Stimulated activated CD8-positive, alpha-beta memory T cell treated with anti-CD3 and anti-CD28 coated beads, Interleukin-15, amount 100 ng/mL, for 48 hours (primary cell): ENCODE results near the gene KRT16.
"Not testable (repeated sequence)": the region's sequence is repeated elsewhere in the genome, so short reads cannot be mapped to it uniquely, and the experiment has no call there.

Experiments
- DNase-seq, 2 donors: peaks; one replicate each; pipeline ENCODE4 v3.0.0-alpha.2; 2020; ENCODE audit warnings: low read depth in 2 of 2

Gene KRT16

DNA sequence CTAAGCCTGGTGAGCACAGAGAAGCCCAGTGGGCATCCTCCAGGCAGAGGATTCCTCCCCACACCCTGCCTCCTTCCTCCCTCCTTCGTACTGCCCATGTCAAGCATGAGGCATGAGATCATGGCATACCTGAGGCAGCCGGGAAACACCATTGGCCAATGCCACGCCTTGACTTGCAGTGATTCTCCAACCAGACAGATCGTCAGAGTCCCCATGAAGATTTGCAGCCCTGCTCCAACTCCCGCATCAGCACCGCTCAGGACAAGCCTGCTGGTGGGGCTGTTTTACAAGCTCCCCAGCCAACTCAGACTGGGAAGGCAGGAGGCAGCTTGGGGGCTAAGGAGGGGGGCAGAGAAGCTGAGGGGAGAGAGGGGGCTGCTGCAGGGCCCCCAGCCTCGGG lies 2.9 kb upstream of the KRT16 start:
- no peak for DNase-seq

DNA sequence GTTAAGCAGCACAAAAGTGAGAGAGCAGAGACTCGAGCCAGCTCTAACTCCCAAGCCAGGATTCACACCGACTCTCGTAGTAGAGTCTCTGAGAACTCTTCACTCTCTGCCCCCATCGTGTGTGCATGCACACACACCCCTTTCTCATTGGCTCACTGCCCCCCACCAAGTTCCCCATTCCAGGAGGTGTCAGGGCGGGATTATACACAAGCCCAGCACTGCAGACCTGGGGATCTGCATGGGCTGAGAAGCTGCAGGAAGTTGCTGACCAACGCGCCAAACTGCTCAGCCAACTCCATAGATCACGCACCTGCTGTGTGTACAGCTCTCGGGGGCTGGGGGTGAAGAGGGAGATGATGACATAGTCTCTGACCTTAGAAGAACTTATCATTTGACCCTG lies 2.2 kb upstream of the KRT16 start:
- not testable (repeated sequence) for DNase-seq

DNA sequence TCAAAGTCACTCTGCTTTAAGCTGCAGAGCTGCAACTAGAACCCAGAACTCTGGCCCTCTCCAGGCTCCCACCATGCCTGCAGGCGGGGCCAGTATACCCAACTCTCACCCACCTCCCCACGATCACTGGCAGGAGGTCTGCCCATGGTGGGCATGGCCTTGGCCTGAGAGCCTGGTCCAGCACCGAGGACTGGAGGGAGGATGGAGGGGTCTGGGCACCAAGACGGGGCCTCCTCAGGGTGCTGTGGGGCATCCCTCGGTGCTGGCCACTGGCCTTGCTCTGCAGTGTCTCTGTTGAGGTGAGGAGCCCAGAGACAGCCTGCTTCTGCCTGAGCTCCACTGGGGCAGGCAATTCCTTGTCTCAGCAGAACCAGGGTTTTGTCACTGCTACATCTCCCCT lies 1.5 kb upstream of the KRT16 start:
- no peak for DNase-seq

DNA sequence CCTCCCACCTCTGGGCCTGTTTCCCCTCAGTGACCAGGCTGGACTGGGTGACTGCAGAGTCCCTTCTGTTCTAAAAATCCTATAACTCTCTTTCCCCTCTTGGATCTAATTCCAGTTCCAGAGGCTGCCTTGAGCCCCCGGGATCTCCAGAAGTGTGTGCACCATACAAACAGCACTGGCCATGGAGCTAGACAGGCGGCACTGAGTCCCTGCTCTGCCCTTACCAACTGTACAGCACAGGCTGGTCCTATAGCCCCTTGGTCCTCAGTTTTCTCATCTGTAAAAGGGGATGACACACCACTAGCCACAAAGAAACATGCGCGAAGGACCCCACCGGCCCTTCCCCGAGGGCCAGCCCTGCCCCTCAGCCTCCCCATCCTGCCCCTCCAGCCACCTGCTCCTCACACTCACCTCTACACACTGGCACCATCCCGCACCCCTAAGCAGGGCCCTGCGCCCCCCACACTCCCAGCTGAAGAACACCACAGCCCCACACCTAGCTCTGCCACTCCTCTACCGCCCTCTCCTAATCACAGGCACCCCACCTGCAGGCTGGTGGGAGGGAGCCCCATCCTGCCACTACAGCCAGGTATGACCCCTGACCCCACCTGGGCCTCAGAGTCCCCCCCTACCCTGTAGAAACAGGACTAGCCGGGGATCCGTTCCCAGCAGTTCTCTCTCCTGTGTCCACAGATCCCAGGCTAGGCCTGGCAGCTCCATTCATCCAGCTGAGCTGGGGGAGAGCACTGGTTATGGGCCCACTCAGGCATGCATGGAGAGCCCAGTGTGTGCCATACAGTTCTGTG lies 913 bp upstream of the KRT16 start:
- DNase-seq: no peak

DNA sequence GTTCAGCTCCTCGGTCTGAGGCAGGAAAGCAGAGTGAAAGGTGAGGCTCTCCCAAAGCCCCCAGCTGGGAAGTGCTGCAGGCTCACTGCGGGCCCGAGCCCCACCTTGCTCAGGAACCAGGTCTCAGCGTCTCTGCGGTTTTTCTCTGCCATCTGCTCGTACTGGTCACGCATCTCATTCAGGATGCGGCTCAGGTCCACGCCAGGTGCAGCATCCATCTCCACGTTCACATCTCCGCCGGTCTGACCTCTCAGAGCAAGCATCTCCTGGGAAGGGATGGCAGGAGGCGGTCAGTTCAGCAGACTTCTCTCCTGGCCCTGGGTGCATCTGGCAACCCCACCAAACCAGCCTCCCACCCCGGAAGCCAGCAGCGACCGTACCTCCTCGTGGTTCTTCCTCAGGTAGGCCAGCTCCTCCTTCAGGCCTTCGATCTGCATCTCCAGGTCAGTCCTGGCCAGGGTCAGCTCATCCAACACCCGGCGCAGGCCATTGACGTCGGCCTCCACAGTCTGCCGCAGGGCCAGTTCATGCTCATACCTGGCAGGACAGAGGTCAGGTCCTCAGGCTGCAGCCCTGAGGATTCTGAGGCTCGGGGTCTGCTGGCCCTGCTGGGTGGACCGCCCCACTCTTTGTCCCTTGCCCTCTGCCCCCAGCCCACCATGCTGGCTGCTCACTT lies 1.5 kb downstream of the KRT16 start:
- DNase-seq: no peak

DNA sequence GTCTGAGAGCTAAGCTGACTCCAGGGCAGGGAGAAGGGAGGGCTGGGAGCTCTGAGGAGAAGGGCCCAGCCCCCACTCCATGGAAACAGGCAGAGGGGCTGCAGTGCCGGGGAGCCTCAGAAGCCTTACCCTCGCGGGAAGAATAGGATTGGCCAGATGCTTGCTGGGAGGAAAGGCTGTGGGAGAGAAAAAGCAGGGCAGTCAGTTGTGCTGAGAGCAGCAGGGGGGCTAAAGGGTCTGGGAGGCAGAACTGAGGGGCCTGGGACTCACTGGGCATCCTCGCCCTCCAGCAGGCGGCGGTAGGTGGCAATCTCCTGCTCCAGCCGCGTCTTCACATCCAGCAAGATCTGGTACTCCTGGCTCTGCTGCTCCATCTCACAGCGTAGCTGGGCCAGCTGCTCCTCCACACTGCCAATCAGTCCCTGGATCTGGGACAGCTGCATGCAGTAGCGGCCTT lies 2.5 kb downstream of the KRT16 start:
- DNase-seq: not testable (repeated sequence)

DNA sequence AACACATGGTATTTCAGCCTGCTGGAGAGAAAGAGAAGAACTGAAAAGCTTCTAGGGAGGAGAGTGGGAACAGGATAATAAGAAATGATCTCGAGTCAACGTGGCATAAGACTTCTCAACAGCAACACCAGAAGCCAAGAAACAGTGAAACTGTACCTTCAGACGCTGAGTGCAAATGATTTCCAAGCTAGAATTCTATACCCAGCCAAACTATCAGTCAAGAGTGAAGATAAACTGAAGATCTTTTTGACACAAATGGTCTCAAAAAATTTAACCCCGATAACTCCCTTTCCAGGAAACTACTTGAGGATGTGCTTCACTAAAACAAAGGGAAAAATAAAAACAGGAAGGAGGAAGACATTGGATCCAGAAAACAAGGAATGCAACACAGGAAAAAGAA lies 5.6 kb downstream of the KRT16 start:
- DNase-seq: not testable (repeated sequence)

DNA sequence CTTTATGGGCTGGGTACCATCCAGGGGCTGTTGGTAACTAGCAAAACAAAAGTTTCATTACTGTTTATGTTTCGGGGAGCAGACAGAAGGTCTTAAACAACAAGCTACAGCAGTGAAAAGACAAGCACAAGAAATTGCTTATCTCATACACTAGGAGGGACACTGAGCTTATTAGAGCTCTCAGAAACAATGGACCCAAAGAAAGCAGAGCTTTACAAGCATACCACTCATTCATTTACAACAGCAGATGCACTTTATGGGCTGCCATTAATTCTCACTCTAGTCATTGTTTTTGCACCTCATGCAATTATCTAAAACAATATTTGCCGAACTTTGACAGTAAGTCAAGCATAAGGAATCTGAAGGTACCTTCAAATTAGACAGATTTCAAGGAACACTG lies 10.0 kb downstream of the KRT16 start:
- no peak for DNase-seq

DNA sequence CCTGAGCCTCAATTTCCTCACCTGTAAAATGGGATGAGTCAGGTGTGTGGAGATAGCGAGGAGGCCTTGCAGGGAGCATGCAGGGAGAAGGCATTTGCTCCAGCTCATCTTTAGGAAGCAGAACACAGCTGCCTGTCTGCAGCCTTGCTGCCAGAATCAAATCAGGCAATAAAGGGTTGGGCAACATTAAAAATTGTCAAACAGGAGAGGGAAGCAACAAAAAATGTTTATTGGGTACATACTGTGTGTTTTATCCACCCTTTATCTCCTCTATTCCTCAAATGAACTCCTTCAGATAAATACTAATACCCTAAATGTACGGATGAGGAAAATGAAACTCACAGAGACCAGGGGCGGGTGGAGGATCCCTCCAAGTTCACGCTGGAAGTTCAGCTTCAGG lies 12.2 kb downstream of the KRT16 start:
- DNase-seq: no peak

DNA sequence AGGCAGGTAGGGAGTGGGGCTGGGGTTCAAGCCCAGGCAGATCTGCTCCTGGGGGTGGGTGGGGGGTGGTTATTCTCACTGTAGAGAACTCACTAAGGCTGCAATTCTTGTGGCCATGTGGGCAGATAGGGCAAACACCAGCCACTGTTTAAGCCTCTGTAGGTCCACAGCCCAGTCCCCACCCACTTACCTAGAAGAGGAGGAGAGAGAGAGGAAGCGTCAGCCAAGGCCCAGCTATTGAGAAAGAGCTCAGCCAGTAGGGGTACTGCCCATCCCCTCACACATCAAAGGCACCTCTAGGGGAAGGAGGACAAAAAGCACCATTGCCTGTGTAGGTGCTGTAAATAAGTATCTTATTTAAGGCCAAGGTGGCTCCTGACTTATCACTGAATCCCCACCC lies 12.9 kb downstream of the KRT16 start:
- DNase-seq: no peak

DNA sequence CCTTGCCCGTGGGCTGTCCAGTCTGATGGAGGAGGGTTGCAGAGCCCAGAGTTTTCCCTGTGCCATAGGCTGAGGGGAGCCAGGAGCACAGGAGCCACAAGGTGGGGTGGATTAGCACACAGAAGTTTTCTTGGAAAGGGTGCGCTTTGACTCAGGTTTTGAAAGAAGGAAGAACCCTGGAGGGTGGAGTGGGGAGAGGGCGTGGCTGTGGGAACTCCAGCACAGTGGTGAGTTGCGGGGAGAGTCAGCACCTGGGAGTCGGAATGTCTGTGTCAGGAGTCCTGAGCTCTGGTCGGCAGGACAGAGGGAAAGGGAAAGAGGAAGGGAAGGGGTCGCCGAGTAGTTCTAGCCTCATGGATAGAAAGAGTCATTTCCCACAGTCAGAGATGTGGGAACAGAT lies 17.0 kb downstream of the KRT16 start:
- DNase-seq: no peak

DNA sequence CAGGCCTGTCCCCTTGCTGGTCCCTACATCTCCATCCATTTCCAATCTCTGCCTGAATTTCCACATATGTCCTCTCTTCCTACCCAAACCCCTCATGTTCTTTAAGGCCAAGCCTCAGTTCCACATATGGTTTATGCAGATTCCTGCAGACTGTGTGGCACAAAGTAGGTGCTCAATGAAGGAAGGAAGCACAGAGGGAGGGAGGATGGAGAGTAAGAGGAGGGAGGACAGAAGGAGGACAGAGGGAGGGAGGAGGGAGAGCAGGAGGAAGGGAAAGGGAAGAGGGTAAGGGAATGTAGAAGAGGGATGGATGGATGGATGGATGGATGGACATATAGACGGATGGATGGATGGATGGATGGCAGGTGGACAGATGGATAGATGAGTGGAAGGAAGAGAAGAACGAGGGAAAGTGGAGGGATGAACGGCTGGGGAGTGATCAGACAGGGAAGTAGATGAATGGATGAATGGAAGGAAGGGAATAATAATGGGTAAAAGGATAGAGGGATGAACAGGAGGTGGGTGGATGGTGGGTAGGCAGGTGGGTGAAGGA lies 18.1 kb downstream of the KRT16 start:
- DNase-seq: no peak

DNA sequence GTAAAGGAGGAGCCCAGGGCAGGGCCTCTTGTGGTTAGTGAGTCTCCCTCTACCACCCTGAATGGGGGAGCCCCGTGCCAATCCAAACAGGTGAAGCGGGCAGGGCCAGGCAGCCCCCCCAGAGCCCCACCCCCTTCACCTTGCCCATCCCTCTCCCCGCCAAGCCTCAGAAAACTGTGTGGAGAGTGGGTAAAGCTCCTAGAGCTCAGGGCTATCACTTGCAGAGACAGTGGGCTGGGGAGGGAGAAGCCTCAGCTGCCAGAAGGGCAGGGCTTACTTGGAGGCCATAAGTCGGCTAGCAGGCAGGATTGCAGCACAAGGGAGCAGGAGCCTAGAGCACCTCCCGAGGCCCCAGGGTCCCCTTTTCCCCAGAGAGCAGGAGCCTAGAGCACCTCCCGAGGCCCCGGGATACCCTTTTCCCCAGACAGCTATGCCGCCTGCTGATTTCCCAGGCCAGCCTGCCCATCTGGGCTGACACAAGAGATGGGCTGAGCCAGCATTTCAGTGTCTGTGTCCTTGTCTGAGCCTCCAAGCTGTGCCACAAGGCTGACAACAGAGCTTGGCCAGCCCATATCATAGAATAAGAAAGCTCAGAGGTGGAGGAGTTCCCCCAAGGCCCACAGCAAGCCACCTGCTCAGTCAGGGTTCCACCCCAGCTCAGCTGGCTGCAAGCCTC lies 19.1 kb downstream of the KRT16 start:
- DNase-seq: no peak

DNA sequence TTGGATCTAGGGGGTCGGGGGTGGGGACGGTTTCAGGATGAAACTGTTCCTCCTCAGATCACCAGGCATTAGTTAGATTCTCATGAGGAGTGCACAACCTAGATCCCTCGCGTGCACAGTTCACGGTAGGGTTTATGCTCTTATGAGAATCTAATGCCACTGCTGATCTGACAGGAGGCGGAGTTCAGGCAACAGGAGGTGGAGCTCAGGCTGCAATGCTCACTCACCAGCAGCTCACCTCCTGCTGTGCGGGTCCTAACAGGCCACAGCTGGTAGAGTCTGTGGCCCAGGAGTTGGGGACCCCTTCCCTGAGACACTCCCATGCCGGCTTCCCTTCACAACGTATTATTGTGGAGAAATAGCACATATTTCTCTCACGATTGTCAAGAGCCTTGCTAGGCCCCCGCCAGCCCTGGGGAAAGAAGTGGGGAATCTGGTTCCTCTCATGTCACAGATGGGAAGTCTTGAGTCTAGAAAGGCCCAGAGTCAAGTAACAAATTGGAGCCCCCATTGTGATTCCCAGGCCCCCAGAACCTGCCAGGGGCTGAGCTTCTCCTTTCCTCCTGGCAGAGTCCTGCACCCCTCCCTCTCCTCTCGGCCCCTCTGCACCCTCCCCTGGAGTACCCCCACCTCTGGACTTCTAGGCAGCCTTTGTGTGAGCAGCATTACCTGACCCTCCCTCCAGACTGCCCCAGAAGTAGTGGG lies 19.8 kb downstream of the KRT16 start:
- DNase-seq: no peak

DNA sequence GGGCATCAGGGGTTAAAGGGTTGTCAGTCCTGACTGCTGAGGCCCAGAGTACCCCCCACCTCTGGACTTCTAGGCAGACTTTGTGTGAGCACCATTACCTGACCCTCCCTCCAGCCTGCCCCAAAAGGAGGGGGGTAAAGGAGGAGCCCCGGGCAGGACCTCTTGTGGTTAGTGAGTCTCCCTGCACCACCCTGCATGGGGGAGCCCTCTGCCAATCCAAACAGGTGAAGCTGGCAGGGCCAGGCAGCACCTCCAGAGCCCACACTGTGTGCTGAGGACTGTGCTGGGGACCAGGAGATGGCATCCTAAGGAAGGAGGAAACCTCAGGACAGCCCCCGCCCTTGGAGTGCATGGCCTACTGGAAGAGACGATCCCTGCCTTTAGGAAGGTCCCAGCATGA lies 23.3 kb downstream of the KRT16 start:
- no peak for DNase-seq

DNA sequence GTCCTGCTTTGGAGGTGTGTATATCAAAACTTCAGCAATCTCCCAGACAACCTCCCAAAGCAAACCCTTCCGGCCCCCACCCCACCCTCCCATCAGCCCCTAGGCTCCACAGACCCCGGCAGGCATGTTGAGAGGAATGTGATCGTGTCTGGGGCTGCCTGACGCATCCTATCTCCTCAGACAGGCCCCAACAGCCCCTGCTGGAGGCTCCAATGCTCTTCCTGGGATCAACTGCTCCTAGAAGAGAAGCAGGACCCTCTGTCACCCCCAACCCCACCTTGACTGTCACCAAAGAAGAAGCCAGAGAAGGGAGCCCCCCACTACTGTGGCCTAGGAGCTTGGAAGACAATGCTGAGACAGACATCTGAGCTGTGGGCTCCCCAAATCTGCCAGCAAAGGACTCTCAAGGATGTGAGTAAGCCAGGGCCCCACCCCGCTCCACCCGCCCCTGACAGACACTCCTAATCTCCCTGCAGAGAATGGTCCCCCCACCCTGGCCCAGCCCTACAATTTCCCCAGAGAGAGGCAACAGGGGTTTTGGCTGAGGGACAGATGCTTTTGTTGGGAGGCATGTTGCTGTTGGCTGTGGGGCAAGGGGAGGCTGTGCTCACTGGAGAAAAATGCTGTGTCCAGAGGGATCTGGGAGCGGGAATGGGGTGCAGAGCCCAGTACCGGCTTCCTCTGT lies 24.3 kb downstream of the KRT16 start:
- DNase-seq: no peak

DNA sequence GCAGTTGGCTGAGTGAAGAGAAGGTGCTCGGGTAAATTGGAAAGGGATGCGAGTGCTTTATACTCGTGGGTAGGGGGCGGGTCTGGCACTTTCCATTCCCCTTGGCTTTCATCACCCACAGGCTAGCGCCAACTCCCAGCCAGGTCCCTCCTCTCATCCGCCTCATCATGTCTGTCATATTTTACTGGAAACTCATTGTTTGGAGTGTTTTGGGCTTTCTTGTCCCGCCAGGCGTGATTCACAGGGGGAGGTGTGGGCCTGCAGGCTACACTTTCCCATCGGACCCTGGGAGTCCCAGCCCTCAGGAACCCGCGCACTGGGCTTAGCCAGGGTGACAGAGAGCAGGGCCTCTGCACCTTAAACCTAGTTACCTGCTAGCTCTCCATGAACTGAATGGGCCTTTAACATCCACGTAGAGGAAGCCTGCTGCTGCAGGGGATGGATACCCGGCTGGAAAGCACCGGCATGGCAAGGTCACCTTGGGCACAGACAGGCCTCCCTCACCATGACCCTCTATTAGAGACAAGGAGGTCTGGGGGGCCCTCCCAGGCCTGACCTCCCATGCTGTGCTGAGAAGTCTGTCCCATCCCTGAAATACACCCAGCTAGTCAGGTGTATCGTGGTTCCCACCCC lies 25.6 kb downstream of the KRT16 start, which contains the start of gene KRT14:
Gene KRT14, minus strand, starts transcription at position 33 of the 633 bp plus-strand sequence. CDS start 61 bp downstream, outside the sequence.
- DNase-seq: no peak

DNA sequence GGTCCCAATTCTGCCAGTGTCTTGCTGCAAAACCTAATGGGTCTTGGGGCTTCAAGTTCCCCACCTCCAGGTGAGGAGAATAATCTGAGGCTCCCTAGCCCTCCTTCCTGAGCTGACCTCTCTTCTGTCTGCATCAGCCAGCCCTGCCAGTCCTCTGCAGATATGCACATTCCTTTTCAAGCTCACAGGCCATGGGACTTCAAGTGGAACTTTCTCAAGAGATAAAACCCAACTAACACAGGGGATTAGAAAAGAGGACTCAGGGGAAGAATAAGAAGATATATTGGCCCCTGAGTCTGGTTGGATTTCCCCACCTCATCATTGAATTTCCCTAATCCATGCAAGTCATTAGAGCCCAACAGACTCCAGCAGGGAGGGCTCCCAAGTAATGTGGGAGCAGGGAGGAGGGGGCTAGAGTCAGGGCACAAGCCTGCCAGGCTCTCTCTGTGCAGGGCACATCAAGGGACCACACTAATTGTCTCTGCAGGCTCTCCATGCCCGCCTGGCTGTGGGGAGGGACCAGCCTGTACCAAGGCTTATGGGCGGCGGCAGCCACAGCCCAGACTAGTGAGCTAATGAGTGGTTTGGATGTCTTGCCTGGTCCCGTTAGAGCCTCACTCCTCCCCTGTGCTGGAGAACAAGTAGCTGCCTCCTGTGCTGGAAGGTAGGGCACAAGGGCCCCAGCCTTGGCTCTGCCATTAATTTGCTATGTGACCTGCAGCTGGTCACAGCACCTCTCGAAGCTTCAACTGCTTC lies 27.1 kb downstream of the KRT16 start:
- DNase-seq: no peak

DNA sequence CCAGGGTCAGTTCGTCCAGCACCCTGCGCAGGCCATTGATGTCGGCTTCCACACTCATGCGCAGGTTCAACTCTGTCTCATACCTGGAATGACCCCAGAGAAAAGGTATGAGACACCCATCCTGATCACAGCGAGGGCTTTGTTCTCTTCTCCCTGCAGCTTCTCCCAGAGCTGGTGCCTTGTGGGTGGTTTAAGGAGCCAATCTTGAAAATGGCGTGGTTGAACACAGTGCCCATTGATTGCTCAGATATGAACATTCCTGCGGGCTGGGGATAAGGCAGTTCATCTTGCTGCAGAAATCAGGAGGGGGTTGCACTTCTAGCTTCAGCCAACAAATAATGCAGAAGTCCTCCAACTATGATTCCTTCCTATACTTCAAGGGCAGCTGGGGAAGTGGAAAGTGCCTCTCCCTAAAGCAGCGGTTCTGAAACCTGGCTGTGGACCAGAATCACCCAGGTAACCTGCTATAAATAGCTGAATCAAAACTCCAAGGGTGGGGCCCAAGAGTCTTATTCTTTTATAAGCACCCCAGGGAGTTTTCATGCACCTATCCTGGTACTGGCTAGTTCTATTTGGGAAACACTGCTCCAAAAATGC lies 28.1 kb downstream of the KRT16 start:
- DNase-seq: not testable (repeated sequence)
